Stomach (tissue), 9 donors: Measurements from ENCODE around the gene ADGRG7. TPM values are rescaled to one million over a fixed set of nuclear protein-coding genes. Genes with fewer than 3 reads are reported as not detected.

Experiments used
- DNase-seq, 2 donors: peaks; one replicate each; pipeline versions ENCODE4 v3.0.0 to v3.0.0-alpha.2; 2013 to 2019
- H3K27ac ChIP-seq, 5 donors: fragments of 200-600 bp in 4 of 5; sonication (generic) in 4 of 5; one replicate each; pipeline ENCODE4 v1.5.1; 2013 to 2019; ENCODE audit warnings: mild to moderate bottlenecking in 1 of 5, moderate library complexity in 1 of 5
- H3K27me3 ChIP-seq, 3 donors: fragments of 200-600 bp; sonication (generic); one replicate each; pipeline ENCODE4 v1.5.1; 2017 to 2019; ENCODE audit warnings: mixed run types in 1 of 3
- H3K36me3 ChIP-seq, 4 donors: fragments of 200-600 bp; sonication (generic); 1 replicate in 3 of 4; 2 replicates in 1 of 4; pipeline ENCODE4 v1.5.1; 2016 to 2019
- H3K4me1 ChIP-seq, 4 donors: fragments of 200-600 bp; sonication (generic); one replicate each; pipeline ENCODE4 v1.5.1; 2016 to 2019
- H3K4me3 ChIP-seq, 4 donors: fragments of 200-600 bp; sonication (generic) in 3 of 4; one replicate each; pipeline ENCODE4 v1.5.1; 2016 to 2019; ENCODE audit warnings: mild to moderate bottlenecking in 1 of 4
- H3K9me3 ChIP-seq, 4 donors: fragments of 200-600 bp; sonication (generic); one replicate each; pipeline ENCODE4 v1.5.1; 2016 to 2019
- EP300 ChIP-seq: sonication (generic); formaldehyde crosslinking; IDR thresholded peaks from one replicate; pipeline ENCODE4 v1.6.1; 2017; ENCODE audit warnings: antibody characterized with exemption
- POLR2A ChIP-seq, 4 donors: fragments of 450-650 bp; IDR thresholded peaks; one replicate each; pipeline ENCODE4 v1.6.1; 2016; ENCODE audit warnings: antibody characterized with exemption in 4 of 4, control low read depth in 2 of 4, mild to moderate bottlenecking in 1 of 4, moderate library complexity in 1 of 4
- POLR2AphosphoS5 ChIP-seq, 3 donors: sonication (generic); formaldehyde crosslinking; IDR thresholded peaks; one replicate each; pipeline ENCODE4 v1.6.1; 2016; ENCODE audit warnings: antibody characterized with exemption in 3 of 3
- WGBS, 5 donors: extraction: QIAGEN DNeasy Blood & Tissue Kit in 3 of 5; methylation state at CpG; one replicate each; pipeline versions ENCODE4 v1.1.5 to v1.1.7; 2013 to 2018; 5-methylcytosine and 5-hydroxymethylcytosine counted together
- intact Hi-C: fragments of 100-400 bp; cut with DNase I; formaldehyde crosslinking; loops from one replicate; pipeline ENCODE4 v1.15.1; 2023; ENCODE audit warnings: low total_unique reads
- polyA plus RNA-seq, 3 donors: library from polyadenylated mRNA; stranded (reverse); fragments of 200-250 nt; gene quantifications; one replicate each; pipeline ENCODE4 v1.2.3, GENCODE V29; 2013
- total RNA-seq, 5 donors: library from RNA; depleted of rRNA; stranded (reverse); fragments of >200 nt; gene quantifications; one replicate each; pipeline versions ENCODE4 v1.1.0 to v1.2.3, GENCODE V29; 2014 to 2016
- TF ChIP-seq, protein P1 (sequence below), 7 experiments: fragments of 450-650 bp in 4 of 7; fragments of 200-600 bp in 3 of 7; sonication (generic) in 3 of 7; IDR thresholded peaks; one replicate each; pipeline ENCODE4 v1.5.1; 2016 to 2019; ENCODE audit warnings: antibody characterized with exemption in 7 of 7, control low read depth in 2 of 7, mild to moderate bottlenecking in 1 of 7
- donor health status: healthy with polysubstance abuse.
- donor health status: Bipolar disorder and iron deficiency.
- donor health status: healthy.

The ADGRG7 gene
- total and polyA plus RNA-seq, 8 donors, result 5.1 TPM; not detected in 7

DNA sequence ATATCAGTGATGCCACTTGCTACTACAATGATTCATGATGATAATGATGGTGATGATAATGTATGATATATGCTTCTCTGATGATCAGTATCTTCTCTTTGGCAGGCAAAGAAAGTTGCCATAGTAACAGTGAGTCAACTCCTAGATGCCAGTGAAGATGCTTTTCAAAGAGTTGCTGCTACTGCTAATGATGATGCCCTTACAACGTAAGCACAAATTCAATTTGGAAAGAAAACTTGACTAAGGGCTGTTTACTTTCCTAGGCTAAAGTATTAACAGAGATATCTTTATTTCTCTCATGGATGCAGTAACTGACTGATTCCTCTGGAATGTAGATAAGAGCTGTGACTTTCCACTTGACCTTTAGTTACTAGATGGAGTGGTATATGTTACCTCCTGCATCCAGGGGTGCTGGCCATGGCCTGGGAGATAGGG is 27.8 kb downstream of the ADGRG7 start:
- Histone ChIP-seq H3K36me3 (no peaks in the 10 kb centered on the region), H3K4me3 (no peak overlapping the region), H3K4me1 (peaks cover 0 to 7% (median 0%) of the 10 kb centered on the region in 4 donors), H3K27ac (no peak overlapping the region), H3K9me3 (no peaks in the 10 kb centered on the region), H3K27me3 (no peaks in the 10 kb centered on the region)
- intact Hi-C loops, result no loop called here
- DNase-seq, result no peak
- TF ChIP-seq EP300, result no peak
- TF ChIP-seq POLR2AphosphoS5 (IDR thresholded peaks at IDR 0.05), result no peak
- TF ChIP-seq, protein P1, sequence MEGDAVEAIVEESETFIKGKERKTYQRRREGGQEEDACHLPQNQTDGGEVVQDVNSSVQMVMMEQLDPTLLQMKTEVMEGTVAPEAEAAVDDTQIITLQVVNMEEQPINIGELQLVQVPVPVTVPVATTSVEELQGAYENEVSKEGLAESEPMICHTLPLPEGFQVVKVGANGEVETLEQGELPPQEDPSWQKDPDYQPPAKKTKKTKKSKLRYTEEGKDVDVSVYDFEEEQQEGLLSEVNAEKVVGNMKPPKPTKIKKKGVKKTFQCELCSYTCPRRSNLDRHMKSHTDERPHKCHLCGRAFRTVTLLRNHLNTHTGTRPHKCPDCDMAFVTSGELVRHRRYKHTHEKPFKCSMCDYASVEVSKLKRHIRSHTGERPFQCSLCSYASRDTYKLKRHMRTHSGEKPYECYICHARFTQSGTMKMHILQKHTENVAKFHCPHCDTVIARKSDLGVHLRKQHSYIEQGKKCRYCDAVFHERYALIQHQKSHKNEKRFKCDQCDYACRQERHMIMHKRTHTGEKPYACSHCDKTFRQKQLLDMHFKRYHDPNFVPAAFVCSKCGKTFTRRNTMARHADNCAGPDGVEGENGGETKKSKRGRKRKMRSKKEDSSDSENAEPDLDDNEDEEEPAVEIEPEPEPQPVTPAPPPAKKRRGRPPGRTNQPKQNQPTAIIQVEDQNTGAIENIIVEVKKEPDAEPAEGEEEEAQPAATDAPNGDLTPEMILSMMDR (IDR thresholded peaks at IDR 0.05), result no peak
- no peak for TF ChIP-seq POLR2A (IDR thresholded peaks at IDR 0.05)
- WGBS, 5 donors, result 47 to 85% (median 59%) methylated on average over 1 of the region's 1 CpG

DNA sequence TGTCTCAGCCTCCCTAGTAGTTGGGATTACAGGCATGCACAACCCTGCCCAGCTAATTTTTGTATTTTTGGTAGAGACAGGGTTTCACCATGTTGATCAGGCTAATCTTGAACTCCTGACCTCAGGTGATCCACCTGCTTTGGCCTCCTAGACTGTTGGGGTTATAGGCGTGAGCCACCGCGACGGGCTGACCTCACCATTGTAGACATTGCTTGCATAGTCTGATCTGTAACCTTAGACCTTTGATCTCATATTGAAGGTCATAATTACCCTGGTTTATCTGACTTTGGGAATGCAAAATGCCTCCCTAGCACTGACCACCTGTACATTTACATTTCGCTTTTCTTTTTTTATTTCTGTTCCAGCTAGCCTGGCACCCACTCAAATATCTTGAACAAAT is 31.2 kb downstream of the ADGRG7 start:
- Histone ChIP-seq H3K4me1 (no peaks in the 10 kb centered on the region), H3K9me3 (no peaks in the 10 kb centered on the region), H3K36me3 (no peaks in the 10 kb centered on the region), H3K27me3 (no peaks in the 10 kb centered on the region), H3K27ac (no peak overlapping the region), H3K4me3 (no peak overlapping the region)
- 85 to 98% (median 94%) methylated on average over 5 of the region's 5 CpGs for WGBS, 5 donors
- DNase-seq, result no peak
- TF ChIP-seq, protein P1 (IDR thresholded peaks at IDR 0.05), result no peak
- TF ChIP-seq POLR2A (IDR thresholded peaks at IDR 0.05) (no peak), POLR2AphosphoS5 (IDR thresholded peaks at IDR 0.05) (no peak), EP300 (no peak)
- intact Hi-C loops, result no loop called here

DNA sequence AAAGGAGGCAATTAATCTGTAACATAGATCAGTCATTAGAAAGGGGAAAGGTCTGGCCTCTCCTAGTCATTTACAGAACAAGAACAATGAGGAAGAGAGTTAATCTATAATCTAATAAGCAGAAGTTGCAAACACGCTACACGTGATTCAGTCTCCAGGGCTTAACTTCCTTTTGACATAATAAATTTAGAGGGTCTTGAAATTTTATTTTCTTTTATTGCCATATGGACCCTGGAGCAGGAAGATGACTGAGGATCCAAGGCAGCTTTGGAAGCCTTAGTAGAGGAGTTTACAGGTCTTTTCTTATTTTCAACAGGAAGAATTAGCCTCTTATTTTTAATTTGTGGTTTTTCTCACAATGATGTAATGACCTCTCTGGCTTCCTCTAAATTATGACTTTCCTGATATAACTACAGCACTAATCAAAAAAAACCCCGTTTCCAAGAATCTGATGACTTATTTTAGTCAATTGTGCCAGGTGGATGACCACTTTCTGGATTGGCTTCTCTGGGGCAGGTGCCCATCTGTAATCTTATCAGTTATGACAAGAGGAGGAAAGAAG is 32.2 kb downstream of the ADGRG7 start:
- DNase-seq, result peak in 1 of 2 donors; percentile 22
- Histone ChIP-seq H3K4me1 (no peaks in the 10 kb centered on the region), H3K9me3 (no peaks in the 10 kb centered on the region), H3K27me3 (no peaks in the 10 kb centered on the region), H3K36me3 (no peaks in the 10 kb centered on the region), H3K27ac (no peak overlapping the region), H3K4me3 (no peak overlapping the region)
- WGBS, 5 donors, result 33 to 48% (median 37%) methylated on average over 3 of the region's 3 CpGs
- TF ChIP-seq, protein P1 (IDR thresholded peaks at IDR 0.05), result no peak
- no peak for TF ChIP-seq POLR2A (IDR thresholded peaks at IDR 0.05)
- no peak for TF ChIP-seq EP300
- TF ChIP-seq POLR2AphosphoS5 (IDR thresholded peaks at IDR 0.05), result no peak
- intact Hi-C loops, result no loop called here

- no peaks in the 10 kb centered on the region for H3K9me3 ChIP-seq
- H3K27me3 ChIP-seq, result no peaks in the 10 kb centered on the region
- H3K4me1 ChIP-seq, result no peaks in the 10 kb centered on the region
- TF ChIP-seq, protein P1 (IDR thresholded peaks at IDR 0.05), result no peak
- no peak for TF ChIP-seq EP300
- TF ChIP-seq POLR2A (IDR thresholded peaks at IDR 0.05), result no peak
- TF ChIP-seq POLR2AphosphoS5 (IDR thresholded peaks at IDR 0.05), result no peak
- intact Hi-C loops, result no loop called here
- no peaks in the 10 kb centered on the region for H3K36me3 ChIP-seq
- H3K4me3 ChIP-seq, result no peak overlapping the region
- no peak overlapping the region for H3K27ac ChIP-seq
- WGBS, 5 donors, result 69 to 83% (median 80%) methylated on average over 3 of the region's 3 CpGs
- DNase-seq, result no peak
Measured at GRCh38 chr3:100645913-100646312, 36.5 kb downstream of the ADGRG7 start.
